Chondrocyte (in vitro differentiated cells): ENCODE measurements around the gene GIN1. TPM values are rescaled to one million over a fixed set of nuclear protein-coding genes. Genes with fewer than 3 reads are reported as not detected.

Source experiments
- DNase-seq: peaks from one replicate; pipeline ENCODE4 v3.0.0; 2021; ENCODE audit warnings: mixed read lengths, low spot score
- H3K27ac Mint-ChIP-seq: one replicate; pipeline ENCODE4 v1.8.0; 2021; ENCODE audit warnings: mild to moderate bottlenecking, moderate library complexity, mixed read lengths; ENCODE audit not compliant: unreplicated experiment
- H3K27me3 Mint-ChIP-seq: 2 replicates; pipeline ENCODE4 v1.8.0; 2021; ENCODE audit warnings: low read depth, mixed read lengths
- H3K36me3 Mint-ChIP-seq: 2 replicates; pipeline ENCODE4 v1.8.0; 2021; ENCODE audit warnings: low read depth, mixed read lengths
- H3K4me1 Mint-ChIP-seq: 2 replicates; pipeline ENCODE4 v1.8.0; 2021; ENCODE audit warnings: low read depth, mild to moderate bottlenecking, mixed read lengths
- H3K4me3 Mint-ChIP-seq: one replicate; pipeline ENCODE4 v1.8.0; 2021; ENCODE audit warnings: mild to moderate bottlenecking, moderate library complexity, mixed read lengths; ENCODE audit not compliant: unreplicated experiment
- H3K9me3 Mint-ChIP-seq: 2 replicates; pipeline ENCODE4 v1.8.0; 2021; ENCODE audit warnings: low read depth, mixed read lengths
- CTCF ChIP-seq: fragments of 200-600 bp; sonication (generic); IDR thresholded peaks from 2 replicates; pipeline ENCODE4 v1.5.0; 2021; ENCODE audit warnings: antibody characterized with exemption, mild to moderate bottlenecking, moderate library complexity
- total RNA-seq: library from RNA; stranded (reverse); gene quantifications from 3 replicates; pipeline ENCODE4 v1.2.1, GENCODE V29; 2021

GIN1 gene
- total RNA-seq, 1 donor from 2014 or later, result 4.5 TPM

DNA sequence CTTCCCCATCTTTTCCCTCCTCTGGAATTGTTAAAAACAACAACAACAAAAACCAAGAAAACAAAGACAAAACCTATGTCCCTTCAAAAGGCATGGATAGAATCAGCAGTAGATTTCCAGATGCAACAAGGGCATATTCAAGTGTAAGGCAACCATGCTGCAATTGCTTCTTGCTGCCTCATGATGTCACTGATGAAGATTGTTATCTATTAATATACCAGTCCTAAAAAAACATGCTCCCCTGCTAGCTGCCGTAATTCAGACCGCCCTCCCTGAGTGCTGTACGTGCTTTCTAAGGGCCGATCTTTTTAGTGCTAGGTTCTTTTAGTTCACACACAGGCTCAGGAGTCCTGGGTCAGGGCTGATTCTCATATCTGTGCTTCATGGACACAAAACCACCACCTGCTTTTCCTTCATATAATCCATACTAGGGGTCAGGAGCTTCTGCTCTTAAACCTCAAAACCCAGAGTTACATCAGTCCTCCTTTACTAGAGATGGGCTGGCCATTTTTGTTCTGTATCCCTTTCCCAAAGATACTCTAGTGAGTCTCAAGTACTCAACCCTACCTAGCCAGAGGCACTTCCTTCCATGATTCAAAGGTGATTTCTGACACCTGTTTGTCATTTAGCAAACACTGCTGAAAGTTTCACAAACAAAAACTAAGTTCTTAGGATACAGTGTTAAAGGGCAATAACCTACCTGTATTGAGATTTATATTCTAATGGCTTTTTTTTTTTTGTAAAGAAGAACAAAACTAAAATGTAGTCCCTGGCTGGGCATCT lies 82.1 kb downstream of the GIN1 start:
- H3K36me3 Mint-ChIP-seq, result peaks cover 3% of the 10 kb centered on the region

GRCh38 chr5:103036601-103037000 lies 83.3 kb downstream of the GIN1 start:
- DNase-seq, result no peak
- no peaks in the 10 kb centered on the region for H3K4me1 Mint-ChIP-seq
- no peak overlapping the region for H3K4me3 Mint-ChIP-seq
- no peak overlapping the region for H3K27ac Mint-ChIP-seq
- H3K9me3 Mint-ChIP-seq, result no peaks in the 10 kb centered on the region
- no peak for TF ChIP-seq CTCF
- H3K27me3 Mint-ChIP-seq, result no peaks in the 10 kb centered on the region
- peaks cover 3% of the 10 kb centered on the region for H3K36me3 Mint-ChIP-seq

More for the DNA sequence above, 82.1 kb downstream of the GIN1 start:
- Mint-ChIP-seq H3K9me3 (no peaks in the 10 kb centered on the region), H3K27me3 (no peaks in the 10 kb centered on the region), H3K4me1 (no peaks in the 10 kb centered on the region), H3K4me3 (no peak overlapping the region), H3K27ac (no peak overlapping the region)
- no peak for DNase-seq
- TF ChIP-seq CTCF, result peak; percentile 31

Other genes starting within 250 kb of the GIN1 start
- 50.6 to 82.9 TPM (median 57.8 TPM) in 3 replicates for gene PPIP5K2, start 163 bp upstream of the GIN1 start, total RNA-seq
- 10.2 to 16.9 TPM (median 16.0 TPM) in 3 replicates for gene MACIR, start 138.6 kb upstream of the GIN1 start, total RNA-seq